ENCODE results near the gene SRCAP. TPM values are rescaled to one million over a fixed set of nuclear protein-coding genes. Genes with fewer than 3 reads are reported as not detected.

SRCAP gene
- total RNA-seq, 1 experiment from 2014 or later, result 22.0 TPM

DNA sequence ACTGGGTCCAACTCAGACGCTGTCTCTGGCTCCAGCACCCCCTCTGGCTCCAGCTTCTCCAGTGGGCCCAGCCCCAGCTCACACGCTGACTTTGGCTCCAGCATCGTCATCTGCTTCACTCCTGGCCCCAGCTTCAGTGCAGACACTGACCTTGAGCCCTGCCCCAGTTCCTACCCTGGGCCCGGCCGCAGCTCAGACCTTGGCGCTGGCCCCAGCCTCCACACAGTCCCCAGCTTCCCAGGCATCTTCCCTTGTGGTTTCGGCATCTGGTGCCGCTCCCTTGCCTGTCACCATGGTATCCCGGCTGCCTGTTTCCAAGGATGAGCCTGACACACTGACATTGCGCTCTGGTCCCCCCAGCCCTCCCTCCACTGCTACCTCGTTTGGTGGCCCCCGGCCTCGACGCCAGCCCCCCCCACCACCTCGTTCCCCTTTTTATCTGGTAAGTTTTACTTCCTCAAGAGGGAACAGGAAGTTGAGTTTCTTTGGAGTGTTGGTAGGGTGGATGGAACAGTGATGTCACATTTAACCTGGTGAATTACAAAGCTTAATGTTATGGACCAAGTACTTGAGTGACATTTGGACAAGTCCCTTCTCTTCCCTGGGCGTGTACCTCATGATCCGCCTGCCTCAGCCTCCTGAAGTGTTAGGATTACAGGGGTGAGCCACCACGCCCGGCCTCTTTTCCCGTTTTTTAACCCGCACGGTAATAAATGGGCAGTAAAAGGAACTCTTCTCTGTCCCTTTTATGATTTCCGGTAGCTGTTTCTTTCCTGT lies 25.9 kb downstream of the SRCAP start:
- no peak for DNase-seq
- peaks cover 97% of the 10 kb centered on the region for H3K36me3 ChIP-seq

DNA sequence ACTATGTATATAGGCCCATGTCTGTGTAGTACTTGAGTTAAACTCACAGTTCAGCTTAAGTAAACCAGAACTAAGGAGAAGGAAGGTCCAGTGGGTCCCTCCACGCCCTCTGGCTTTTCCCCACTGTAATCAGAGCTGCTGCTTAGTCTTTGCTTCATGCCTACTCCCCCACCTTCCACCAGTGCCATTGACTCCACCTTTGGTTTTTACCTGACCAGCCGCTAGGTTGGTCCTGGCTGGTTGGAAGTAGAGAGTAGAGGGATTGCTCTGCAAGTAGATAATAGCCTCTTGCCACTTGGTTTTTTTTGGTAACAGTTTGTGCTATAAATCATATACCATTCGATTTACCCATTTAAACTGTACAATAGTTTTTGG lies 26.4 kb downstream of the SRCAP start:
- DNase-seq, result no peak
- H3K4me1 ChIP-seq, result no peaks in the 10 kb centered on the region
- no peak overlapping the region for H3K27ac ChIP-seq
- H3K4me3 ChIP-seq, result no peak overlapping the region
- no peaks in the 10 kb centered on the region for H3K9me3 ChIP-seq (replicated peaks)
- peaks cover 96% of the 10 kb centered on the region for H3K36me3 ChIP-seq
- H3K27me3 ChIP-seq, result no peaks in the 10 kb centered on the region

More for the DNA sequence above, 25.9 kb downstream of the SRCAP start:
- no peaks in the 10 kb centered on the region for H3K9me3 ChIP-seq (replicated peaks)
- no peak overlapping the region for H3K4me3 ChIP-seq
- H3K27me3 ChIP-seq, result no peaks in the 10 kb centered on the region
- H3K4me1 ChIP-seq, result no peaks in the 10 kb centered on the region
- no peak overlapping the region for H3K27ac ChIP-seq

DNA sequence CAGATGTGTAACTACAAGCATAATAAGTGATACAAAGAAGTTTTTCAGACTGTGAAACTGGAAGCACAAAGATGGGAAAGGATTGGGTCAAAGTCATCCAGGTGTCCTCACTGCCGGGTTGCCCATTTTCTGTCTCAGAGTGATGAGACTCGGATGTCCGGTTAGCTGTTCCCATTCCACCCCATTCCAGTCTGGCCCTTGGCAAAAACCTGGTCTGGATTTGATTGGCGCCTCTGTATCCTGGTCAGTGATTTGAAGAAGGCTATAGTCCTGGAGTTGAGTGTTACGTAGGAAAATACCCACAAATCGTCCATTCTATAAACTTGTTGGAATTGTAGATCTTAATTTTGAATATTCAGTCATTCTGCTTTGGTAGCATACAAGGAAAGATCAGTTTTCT lies 29.4 kb downstream of the SRCAP start:
- Histone ChIP-seq H3K36me3 (peaks cover 93% of the 10 kb centered on the region), H3K4me1 (no peaks in the 10 kb centered on the region), H3K9me3 (replicated peaks) (no peaks in the 10 kb centered on the region), H3K27ac (no peak overlapping the region), H3K27me3 (no peaks in the 10 kb centered on the region), H3K4me3 (no peak overlapping the region)
- DNase-seq, result no peak

DNA sequence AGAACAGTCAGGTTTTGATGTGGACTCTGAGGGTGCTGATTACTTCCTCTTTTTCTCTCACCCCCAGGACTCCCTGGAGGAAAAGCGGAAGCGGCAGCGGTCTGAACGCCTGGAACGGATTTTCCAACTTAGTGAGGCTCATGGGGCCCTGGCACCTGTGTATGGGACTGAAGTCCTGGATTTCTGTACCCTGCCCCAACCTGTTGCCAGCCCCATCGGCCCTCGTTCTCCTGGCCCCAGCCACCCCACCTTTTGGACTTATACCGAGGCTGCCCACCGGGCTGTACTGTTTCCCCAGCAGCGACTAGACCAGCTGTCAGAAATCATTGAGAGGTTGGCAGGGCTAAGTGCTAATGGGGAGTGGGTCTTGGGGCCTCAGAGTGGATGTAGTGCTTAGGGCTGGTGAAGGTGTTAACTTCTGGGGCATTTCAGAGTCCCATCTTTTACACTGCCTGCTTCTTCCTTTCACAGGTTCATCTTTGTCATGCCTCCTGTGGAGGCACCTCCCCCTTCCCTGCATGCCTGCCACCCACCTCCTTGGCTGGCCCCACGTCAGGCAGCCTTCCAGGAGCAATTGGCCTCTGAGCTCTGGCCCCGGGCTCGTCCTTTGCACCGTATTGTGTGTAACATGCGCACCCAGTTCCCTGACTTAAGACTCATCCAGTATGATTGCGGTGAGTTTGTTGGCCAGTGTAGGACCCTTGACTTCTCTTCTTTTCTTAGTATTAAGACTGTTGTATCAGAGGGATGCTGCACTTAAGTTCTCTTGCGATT lies 30.1 kb downstream of the SRCAP start:
- DNase-seq, result no peak
- no peaks in the 10 kb centered on the region for H3K27me3 ChIP-seq
- H3K27ac ChIP-seq, result no peak overlapping the region
- H3K36me3 ChIP-seq, result peaks cover 93% of the 10 kb centered on the region
- no peaks in the 10 kb centered on the region for H3K4me1 ChIP-seq
- no peaks in the 10 kb centered on the region for H3K9me3 ChIP-seq (replicated peaks)
- H3K4me3 ChIP-seq, result no peak overlapping the region

DNA sequence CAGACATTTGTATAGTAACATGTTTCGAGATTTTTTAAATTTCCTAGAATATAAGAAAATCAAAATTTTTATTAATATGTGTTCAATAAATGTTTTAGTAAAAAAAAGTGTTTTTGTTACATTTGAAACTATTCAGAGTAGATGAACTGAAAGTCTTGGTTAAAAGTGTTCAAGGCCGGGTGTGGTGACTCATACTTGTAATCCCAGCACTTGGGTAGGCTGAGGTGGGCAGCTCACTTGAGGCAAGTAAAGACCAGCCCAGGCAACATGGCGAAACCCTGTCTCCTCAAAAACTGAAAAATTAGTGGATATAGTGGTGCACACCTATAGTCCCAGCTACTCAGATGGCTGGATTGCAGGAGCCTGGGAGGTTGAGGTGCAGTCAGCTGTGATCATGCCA lies 32.4 kb downstream of the SRCAP start:
- Histone ChIP-seq H3K9me3 (replicated peaks) (no peaks in the 10 kb centered on the region), H3K27me3 (no peaks in the 10 kb centered on the region), H3K36me3 (peaks cover 89% of the 10 kb centered on the region), H3K4me1 (no peaks in the 10 kb centered on the region), H3K4me3 (no peak overlapping the region), H3K27ac (no peak overlapping the region)
- DNase-seq, result no peak

DNA sequence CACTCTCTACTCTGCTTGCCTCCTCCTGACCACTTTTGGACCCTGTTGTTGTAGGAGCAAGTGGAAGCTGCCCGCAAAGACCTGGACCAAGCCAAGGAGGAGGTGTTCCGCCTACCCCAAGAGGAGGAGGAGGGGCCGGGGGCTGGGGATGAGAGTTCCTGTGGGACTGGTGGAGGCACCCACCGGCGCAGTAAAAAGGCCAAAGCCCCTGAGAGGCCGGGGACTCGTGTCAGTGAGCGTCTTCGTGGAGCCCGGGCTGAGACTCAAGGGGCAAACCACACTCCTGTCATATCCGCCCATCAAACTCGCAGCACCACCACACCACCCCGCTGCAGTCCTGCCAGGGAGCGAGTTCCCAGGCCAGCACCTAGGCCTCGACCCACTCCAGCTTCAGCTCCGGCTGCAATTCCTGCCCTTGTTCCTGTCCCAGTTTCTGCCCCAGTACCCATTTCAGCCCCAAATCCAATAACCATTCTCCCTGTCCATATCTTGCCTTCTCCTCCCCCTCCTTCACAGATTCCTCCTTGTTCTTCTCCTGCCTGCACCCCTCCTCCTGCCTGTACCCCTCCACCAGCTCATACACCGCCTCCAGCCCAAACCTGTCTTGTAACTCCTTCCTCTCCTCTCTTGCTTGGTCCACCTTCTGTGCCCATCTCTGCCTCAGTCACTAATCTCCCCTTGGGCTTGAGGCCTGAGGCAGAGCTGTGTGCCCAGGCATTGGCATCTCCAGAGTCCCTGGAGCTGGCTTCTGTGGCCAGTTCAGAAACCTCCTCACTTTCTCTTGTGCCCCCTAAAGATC lies 38.2 kb downstream of the SRCAP start:
- Histone ChIP-seq H3K4me1 (peaks cover 8% of the 10 kb centered on the region), H3K27ac (no peak overlapping the region), H3K4me3 (no peak overlapping the region), H3K27me3 (no peaks in the 10 kb centered on the region), H3K9me3 (replicated peaks) (no peaks in the 10 kb centered on the region), H3K36me3 (peaks cover 84% of the 10 kb centered on the region)
- DNase-seq, result no peak

DNA sequence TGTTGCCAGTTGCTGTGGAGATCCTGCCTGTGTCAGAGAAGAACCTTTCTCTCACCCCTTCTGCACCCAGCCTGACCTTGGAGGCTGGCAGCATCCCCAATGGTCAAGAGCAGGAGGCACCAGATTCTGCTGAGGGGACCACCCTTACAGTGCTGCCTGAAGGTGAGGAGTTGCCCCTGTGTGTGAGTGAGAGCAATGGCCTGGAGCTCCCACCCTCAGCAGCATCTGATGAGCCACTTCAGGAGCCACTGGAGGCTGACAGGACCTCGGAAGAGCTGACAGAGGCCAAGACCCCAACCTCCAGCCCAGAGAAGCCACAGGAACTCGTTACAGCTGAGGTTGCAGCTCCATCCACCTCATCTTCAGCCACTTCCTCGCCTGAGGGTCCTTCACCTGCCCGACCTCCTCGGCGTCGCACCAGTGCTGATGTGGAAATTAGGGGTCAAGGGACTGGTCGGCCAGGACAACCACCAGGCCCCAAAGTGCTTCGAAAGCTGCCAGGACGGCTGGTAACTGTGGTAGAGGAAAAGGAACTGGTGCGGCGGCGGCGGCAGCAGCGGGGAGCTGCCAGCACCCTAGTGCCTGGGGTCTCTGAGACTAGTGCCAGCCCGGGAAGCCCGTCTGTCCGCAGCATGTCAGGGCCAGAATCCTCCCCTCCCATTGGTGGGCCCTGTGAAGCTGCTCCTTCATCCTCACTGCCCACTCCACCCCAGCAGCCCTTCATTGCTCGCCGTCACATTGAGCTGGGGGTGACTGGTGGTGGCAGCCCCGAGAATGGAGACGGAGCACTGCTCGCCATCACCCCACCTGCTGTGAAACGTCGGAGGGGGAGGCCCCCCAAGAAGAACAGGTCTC lies 39.0 kb downstream of the SRCAP start:
- Histone ChIP-seq H3K27ac (no peak overlapping the region), H3K4me1 (peaks cover 8% of the 10 kb centered on the region), H3K27me3 (no peaks in the 10 kb centered on the region), H3K4me3 (no peak overlapping the region), H3K9me3 (replicated peaks) (no peaks in the 10 kb centered on the region), H3K36me3 (peaks cover 77% of the 10 kb centered on the region)
- DNase-seq, result no peak

DNA sequence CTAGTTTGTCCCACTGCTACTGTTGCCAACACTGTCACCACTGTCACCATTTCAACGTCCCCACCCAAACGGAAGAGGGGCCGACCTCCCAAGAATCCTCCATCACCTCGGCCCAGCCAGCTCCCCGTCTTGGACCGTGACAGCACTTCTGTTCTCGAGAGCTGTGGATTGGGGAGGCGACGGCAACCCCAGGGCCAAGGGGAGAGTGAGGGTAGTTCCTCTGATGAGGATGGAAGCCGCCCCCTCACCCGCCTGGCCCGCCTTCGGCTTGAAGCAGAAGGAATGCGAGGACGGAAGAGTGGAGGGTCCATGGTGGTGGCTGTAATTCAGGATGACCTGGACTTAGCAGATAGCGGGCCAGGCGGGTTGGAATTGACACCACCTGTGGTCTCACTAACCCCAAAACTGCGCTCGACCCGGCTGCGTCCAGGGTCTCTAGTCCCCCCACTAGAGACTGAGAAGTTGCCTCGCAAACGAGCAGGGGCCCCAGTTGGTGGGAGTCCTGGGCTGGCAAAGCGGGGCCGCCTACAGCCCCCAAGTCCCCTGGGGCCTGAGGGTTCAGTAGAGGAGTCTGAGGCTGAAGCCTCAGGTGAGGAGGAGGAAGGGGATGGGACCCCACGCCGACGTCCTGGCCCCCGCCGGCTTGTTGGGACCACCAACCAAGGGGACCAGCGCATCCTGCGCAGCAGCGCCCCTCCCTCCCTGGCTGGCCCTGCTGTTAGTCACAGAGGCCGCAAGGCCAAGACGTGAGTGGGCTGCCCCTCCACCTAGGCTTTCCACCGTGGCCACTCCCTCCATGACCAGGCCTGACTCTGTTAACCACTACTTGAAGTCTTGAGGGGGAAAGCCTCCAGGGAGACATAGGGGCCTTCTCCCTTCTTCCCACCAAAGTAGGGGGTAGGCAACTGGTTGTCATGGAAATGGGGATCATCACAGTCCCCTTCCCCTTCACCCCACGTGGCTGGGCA lies 40.3 kb downstream of the SRCAP start:
- no peak overlapping the region for H3K4me3 ChIP-seq
- H3K9me3 ChIP-seq (replicated peaks), result no peaks in the 10 kb centered on the region
- H3K27ac ChIP-seq, result no peak overlapping the region
- DNase-seq, result no peak
- no peaks in the 10 kb centered on the region for H3K27me3 ChIP-seq
- peaks cover 67% of the 10 kb centered on the region for H3K36me3 ChIP-seq
- peaks cover 8% of the 10 kb centered on the region for H3K4me1 ChIP-seq

DNA sequence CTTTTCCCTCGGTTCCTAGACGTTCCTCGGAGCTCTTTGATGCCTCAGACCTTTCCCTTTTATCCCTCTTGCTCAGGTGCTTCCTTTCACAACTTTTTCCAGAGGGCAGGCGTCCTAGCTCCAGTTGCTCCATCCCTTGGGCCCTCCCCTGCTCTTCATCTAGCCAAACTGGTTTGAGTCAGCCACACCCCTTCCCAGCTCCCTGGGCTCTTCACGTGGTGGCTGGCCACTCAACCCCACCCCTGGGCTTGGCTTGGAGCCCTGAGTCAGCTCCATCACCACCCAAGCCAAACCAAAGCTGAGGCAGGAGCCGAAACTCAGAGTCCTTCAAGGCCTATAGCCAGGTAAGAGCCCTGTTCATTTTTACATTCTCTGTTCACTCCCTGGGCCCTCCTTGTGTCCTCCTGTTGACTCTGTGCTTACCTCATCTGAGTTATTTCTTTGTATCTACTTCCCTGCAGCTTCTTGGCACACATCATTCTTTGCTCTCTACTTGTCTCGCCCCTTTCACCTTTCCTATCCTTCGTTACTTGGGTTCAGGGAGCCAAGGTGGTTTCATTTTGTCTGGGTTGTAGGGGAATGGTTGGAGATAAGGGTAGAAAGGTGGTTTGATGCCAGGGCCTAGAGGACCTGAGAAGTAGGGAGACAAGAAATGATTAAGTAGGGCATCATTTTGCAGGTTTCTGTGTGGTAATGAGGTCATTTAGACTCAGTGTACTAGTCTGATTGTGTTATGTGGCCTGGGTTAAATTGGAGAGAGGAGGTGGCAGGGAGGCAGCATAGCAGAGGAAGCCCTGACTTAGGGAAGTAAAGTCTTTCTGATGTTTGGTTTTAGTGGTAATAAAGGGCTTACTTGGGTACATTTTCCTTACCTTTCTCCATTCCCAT lies 41.6 kb downstream of the SRCAP start:
- peaks cover 8% of the 10 kb centered on the region for H3K4me1 ChIP-seq
- H3K9me3 ChIP-seq (replicated peaks), result no peaks in the 10 kb centered on the region
- DNase-seq, result no peak
- no peaks in the 10 kb centered on the region for H3K27me3 ChIP-seq
- H3K4me3 ChIP-seq, result no peak overlapping the region
- H3K27ac ChIP-seq, result no peak overlapping the region
- peaks cover 64% of the 10 kb centered on the region for H3K36me3 ChIP-seq

DNA sequence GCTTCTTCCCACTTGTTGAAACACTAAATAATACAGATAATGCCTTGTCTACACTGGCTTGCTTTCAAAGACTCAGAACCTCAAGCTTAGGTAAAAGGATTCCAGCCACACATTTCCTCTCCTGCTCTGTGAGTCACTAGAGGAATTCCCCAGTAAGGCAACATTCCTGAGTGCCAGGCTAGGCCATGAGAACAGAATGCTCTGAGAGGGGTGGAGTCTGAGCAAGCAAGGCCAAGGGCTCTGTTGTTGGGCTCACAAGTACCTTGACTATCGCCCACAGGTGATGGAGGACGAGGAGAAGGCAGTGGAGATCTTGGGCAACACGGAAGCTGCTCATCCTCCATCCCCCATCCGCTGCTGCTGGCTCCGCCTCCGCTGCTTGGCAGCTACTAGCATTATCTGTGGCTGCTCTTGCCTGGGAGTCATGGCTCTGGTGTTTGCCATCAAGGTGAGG lies 42.5 kb downstream of the SRCAP start:
- Histone ChIP-seq H3K36me3 (peaks cover 56% of the 10 kb centered on the region), H3K27ac (no peak overlapping the region), H3K4me1 (peaks cover 8% of the 10 kb centered on the region), H3K27me3 (no peaks in the 10 kb centered on the region), H3K4me3 (no peak overlapping the region), H3K9me3 (replicated peaks) (no peaks in the 10 kb centered on the region)
- peak in 1 of 2 experiments; percentile 27 for DNase-seq

DNA sequence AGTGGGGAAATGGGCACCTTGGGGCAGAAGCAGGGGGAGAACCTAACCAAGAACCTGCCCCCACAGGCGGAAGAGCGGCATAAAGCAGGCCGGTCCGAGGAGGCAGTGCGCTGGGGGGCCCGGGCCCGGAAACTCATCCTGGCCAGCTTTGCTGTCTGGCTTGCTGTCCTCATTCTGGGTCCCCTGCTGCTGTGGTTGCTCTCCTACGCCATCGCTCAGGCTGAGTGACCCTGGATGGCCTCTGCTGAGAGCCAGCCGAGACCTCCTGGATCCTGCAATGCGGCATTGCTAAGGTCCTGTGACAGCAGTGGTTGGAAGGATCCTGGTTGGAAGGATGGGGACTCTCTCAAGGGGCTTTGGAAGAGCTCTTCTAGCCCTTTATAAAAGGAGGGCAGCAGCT lies 44.7 kb downstream of the SRCAP start:
- Histone ChIP-seq H3K4me3 (no peak overlapping the region), H3K36me3 (peaks cover 33% of the 10 kb centered on the region), H3K9me3 (replicated peaks) (no peaks in the 10 kb centered on the region), H3K27ac (no peak overlapping the region), H3K4me1 (peaks cover 8% of the 10 kb centered on the region), H3K27me3 (no peaks in the 10 kb centered on the region)
- no peak for DNase-seq

DNA sequence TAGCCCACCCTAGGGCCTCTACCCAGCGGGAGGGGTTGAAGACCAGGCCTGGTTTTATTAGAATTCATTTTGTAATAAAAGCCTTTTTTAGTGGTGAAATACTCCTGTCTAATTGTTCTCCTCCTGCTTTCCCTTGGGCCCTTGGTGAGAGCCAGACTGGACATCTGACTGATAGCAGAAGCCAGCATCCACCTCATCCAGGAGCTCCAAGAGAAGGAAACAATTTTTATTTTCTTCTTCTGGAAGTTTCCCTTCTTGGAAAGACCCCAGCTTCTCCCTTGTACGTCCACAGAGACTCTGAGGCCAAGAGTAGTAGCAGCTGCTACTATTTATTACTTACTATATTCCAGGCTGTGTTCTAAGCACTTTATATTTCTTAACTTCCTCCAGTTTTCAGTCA lies 45.2 kb downstream of the SRCAP start:
- Histone ChIP-seq H3K36me3 (peaks cover 29% of the 10 kb centered on the region), H3K27me3 (no peaks in the 10 kb centered on the region)

More for the DNA sequence above, 45.2 kb downstream of the SRCAP start:
- Histone ChIP-seq H3K4me3 (no peak overlapping the region), H3K27ac (no peak overlapping the region), H3K9me3 (replicated peaks) (no peaks in the 10 kb centered on the region), H3K4me1 (peaks cover 8% of the 10 kb centered on the region)
- no peak for DNase-seq

Measured in SJCRH30 (cell line).